GM18499 (cell line): ENCODE results near the gene DLL1.

Experiments
- ATAC-seq: cut with Tn5 transposase; IDR thresholded peaks from one replicate; pipeline ENCODE4 v1.9.1; 2021; ENCODE audit warnings: moderate number of reproducible peaks; ENCODE audit not compliant: insufficient read depth, unreplicated experiment

DLL1 gene

DNA sequence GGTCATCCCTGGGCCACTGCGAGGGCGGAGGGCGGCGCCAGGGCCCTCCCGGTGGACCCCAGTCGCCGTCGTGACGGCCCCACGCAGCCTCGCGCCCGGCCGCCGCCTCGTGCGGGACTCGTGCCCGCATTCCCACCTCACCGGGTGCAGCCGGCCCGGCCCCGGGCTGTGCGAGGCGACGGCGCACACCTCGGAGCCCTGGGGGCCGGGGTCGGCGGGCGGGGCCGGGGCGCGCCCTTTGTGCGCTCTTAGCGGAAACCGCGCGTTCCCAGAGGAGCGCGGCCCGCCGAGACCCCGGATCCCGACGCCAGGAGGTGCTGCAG is 5.5 kb upstream of the DLL1 start:
- ATAC-seq: no peak

- no peak for ATAC-seq
Observed at GRCh38 chr6:170295510-170296422, 4.9 kb upstream of the DLL1 start.

DNA sequence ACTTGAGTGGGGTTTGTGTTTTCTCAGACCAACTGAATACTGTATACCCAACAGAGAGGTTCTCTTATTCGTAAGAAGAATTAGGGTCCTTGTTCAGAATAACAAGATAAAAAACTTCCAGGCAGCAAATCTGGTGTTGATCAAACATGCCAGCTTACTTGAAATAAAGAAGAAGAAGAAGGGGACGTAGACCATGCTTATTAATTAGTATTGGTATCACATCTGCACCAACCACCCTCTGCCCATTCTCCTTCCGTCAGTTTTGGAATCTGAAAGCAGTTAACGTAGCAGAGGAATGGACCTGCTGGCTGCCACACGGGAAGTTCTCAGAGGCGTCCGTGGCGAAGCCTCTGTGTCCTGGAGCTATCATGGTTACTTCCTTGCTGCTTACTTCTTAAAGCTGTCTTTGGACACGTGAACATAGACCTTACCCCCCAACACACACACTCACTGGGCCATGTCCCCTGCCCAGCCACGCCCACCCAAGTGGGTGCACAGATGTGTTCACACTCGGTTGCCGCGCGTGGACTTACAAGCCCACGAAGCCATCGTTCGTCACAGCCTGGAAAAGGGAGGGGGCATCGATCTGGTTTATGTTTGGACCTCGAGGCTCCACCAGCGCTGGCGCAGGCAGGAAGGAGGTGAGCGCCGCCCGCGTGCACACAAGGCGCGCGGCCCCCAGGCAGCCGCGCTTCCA is 4.1 kb upstream of the DLL1 start:
- ATAC-seq: no peak

- no peak for ATAC-seq
Observed at GRCh38 chr6:170294298-170294730, 3.4 kb upstream of the DLL1 start.

DNA sequence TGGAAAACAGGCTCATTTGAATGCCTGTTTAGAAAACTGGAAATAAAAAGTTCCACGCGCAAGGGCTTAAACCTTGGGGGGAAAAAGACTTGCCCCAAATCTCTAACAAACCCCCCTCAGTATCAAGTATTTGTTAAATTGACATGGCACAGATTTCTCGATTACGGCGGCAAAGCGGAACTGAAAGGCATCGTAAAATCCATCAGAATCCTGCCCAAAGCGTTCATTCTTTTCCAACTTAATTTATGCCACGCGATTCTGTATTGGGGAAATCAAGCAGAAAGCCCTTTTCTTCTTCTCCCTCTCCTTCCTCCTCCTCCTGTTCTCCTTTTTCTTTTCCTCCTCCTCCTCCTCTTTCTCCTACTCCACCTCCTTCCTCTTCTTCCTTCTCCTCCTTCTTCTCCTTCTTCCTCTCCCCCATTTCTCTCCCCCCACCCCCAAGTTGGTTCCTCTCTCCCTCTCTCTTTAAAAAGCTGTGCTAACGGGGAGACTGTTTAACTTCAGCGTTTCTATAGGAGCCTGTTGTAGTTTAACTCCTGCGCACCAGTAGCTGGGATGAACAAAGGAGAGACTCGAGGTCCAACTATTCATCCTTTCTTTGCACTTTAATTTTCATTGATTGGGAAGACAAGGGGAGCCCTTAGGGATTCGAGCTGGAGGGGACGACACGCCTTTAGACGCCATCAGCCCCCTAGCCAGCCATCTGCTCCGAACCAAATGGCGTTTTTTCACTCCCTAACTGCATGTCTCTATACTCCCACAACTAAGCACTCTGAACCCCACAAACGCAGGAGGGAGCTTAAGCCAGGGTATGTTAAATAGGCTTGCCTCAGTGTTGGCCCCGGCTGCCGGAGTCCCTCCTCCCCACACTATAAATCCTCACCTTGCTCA is 2.7 kb upstream of the DLL1 start:
- no peak for ATAC-seq

DNA sequence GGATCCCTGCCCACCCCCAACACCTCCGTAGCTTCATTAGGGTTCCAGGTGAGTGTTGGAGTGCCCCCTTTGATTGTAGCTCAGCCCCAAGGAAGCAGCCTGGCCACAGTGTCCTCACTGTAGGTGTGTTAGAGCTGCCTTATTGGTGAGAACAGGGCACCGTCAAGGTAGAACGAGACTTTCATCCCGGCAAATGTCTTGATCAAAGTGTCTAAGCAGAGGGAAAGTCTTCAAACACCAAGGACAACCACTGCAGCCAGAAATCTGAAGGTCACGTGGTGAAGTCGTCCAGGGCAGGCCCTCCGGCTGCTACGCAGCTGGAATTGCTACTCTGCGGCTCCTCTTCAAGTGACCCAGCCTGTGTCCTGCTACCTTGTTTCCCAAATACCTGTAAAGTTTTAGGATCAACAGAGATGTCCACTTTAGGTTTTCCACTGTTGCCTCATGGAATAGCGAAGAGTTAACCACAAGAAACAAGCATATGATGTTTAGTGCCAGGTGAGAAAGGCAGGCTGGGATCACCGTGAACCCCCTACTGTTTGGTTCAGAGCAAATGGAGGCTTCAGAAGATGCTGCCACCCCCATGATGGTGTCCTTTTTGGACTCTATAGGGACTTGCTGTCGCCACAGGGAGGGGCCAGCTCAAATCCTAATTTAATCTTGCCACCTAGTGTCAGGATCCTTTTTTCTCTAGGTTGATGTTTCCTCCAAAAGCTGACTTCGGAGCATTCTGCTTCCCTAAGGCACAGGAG is 1.7 kb upstream of the DLL1 start:
- ATAC-seq: no peak

DNA sequence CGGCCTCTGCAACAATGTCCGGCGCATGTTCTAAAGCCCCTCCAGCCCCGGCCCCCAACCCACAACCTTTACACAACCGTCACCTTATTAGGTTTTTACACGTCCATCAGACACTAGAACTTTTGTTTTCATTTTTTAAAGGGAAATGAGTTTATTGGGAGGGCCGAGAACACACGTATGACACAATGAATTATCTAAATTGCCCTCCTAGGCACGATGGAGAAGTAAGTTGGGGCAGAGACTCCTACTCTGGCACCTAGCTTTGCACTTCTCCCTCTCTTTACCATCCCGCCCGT is 1.2 kb upstream of the DLL1 start:
- ATAC-seq: no peak

GRCh38 chr6:170291271-170292110 is 613 bp upstream of the DLL1 start:
- no peak for ATAC-seq

GRCh38 chr6:170289951-170290295 is 955 bp downstream of the DLL1 start:
- no peak for ATAC-seq

DNA sequence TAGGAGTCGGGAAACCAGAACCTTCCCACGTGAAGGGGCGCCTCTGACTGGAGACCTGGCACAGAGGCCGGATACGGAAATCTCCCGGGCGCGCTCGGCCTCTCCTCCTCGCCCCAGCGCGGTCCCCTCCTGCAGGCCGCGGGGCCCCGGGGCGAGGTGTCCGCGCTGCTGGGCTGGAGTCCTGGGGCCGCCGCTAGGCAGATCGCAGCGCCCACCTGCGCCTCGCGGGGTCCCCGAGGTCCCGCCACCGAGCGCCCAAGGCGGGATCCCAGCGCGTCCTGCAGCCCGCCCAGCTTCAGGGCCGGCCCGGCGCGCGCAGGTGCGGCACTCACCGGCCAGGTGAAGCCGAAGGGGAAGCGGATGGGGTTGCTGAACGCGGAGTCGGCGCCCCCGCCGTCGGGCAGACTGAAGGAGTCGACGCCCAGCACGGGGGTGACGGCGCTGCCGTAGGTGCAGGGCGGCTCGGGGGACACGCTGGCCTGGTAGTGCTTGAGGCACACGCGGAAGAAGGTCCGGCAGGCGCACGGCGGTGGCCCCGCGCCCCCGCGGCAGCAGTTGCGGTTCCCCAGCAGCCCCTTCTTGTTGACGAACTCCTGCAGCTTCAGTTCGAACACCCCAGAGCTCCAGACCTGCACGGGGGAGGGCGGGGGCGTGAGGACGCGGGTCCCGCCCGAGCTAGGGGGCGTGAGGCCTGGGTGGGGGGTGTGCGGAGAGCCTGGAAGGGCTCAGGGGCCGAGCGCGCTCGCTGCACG is 1.5 kb downstream of the DLL1 start:
- no peak for ATAC-seq

DNA sequence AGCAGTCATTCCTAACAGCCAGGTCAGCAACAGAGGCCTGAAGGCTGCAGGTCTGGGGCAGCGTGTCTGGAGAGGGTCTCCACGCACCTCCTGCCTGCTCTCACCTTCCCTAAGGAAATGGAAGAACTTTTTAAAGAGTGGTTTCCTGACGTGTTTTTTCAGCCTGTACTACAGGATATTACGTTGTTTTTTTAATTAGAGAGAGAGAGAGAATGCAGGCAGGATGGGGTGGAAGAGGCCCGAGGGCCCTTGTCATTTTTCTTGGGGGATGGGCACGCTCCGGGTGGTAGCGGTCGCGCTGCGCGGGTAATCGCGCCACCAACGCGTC is 2.1 kb downstream of the DLL1 start:
- ATAC-seq: no peak

DNA sequence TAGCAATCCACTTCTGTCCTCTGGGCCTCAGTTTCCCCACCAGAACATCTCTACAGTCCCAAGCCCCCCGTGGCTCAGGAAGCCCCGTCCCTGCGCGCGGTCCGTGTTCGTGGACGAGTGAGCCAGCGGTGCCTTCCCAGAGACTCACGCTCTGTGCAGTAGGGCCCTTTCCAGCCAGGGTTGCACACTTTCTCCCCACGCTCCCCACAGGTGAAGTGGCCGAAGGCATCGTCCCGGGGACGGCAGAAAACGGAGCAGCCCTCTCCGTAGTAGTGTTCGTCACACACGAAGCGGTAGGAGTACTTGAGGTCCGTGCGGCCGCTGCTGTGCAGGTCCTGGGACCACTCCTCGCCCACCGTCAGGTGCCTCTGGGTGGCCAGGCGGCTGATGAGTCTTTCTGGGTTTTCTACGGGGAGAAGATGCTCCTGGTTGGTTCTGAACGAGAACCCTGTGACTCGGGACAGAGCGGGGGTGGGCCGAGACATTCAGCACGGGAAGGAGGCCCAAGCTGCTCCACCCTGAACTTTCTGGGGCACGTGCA is 2.7 kb downstream of the DLL1 start:
- ATAC-seq: no peak

- ATAC-seq: no peak
Observed at GRCh38 chr6:170287371-170287876, 3.5 kb downstream of the DLL1 start.

DNA sequence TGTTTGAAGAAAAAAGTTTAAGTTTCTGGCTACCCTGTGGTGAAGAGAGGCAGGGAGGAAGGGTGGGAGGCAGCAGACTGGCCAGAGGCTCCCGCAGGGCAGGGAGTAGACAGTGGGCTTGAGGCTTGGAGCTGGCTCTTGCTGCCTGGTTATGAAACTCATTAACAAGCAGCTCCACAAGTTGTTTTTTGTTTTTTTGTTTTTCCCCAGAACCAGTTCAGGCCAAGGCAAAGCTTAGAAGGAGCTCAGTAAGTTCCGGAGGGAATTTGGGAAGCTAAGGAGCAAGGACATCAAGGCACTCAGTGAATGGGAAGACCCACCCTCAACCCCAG is 4.0 kb downstream of the DLL1 start:
- ATAC-seq: no peak

DNA sequence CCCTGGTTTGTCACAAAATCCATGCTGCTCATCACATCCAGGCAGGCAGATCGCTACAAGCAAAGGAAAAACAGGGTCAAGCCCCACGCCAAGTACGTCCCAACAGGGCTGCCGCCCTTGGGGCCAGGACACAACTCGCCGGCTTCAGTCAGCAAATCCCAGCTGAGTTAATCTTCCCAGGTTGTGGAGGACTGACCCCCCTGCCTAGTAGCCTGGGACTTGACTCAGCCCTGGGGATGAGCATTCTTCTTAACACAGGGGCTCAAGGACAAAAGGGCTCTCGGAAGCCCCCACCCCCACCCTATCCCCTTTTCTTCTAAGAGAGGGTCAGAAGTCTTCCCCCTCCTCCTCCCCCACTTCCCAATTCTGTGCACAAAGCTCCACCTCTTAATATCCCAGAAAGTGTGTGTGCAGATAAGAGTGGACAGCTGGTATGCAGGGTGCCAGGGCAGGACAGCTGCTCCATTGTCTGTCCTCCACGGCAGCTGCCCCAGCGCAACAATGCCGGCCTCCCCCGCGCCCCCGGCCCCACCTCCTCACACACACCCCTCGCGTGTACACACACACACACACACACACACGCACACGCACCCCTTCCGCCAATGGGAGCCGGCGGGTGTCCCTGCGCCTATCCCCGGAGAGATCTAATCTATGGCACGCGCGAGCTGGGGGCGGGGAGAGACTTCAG is 4.5 kb downstream of the DLL1 start:
- no peak for ATAC-seq

DNA sequence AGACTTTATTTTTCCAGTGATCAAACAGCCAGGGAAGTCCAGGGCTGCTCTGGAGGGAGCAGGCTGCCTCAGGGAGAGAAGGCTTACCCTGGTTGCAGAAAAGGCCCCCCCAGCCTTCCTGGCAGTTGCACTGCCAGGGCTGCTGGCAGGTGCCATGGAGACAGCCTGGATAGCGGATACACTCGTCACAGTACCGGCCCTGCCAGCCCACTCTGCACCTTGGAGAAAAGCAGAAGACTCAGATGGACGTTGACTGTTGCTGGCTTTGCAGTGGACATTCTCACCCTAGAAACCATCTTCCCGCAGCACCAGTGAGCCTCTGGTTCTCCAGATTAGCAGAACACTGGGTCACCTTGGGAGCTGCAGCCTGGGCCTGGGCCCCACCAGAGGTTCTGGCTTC is 5.4 kb downstream of the DLL1 start:
- ATAC-seq: no peak

GRCh38 chr6:170284866-170285469 is 5.9 kb downstream of the DLL1 start:
- ATAC-seq: no peak
